Retinal pigment epithelial cell (primary cell): Measurements from ENCODE around the gene FOXP1.

Experiments used
- DNase-seq: peaks from one replicate; pipeline ENCODE4 v3.0.0-alpha.2; 2010; ENCODE audit warnings: low read depth
- H3K4me3 ChIP-seq: 2 replicates; pipeline ENCODE4 v1.5.1; 2011; ENCODE audit warnings: mild to moderate bottlenecking, low read length, control low read depth, moderate library complexity
- CTCF ChIP-seq: conservative IDR thresholded peaks from 2 replicates; pipeline ENCODE4 v1.5.1; 2011; ENCODE audit warnings: low read depth, low read length, control low read depth, inconsistent platforms

FOXP1 gene

GRCh38 chr3:71345429-71346040 is 238.0 kb downstream of the FOXP1 start:
- H3K4me3 ChIP-seq: no peak overlapping the region
- TF ChIP-seq CTCF: no peak
- no peak for DNase-seq

- peak; percentile 26 for DNase-seq
- no peak for TF ChIP-seq CTCF
These were observed 241.8 kb downstream of the FOXP1 start for GRCh38 chr3:71341721-71342120.

DNA sequence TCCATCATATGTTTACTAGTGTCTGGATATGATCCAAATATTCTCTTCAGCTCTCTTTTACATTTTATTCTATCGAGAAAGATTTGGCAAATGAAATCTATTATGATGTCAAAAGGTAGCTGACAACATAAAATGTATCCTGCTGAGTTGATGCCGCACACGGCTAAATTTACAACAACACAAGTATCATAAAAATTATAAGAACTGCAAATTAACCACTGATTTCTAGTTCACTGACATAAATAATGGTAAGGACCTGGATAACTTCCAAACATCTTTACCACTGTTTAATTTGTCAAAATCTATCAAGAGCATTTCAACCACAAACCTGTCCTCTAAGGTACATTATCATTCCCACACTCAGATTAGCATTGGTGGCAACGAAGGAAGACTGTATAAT is 244.5 kb downstream of the FOXP1 start:
- no peak overlapping the region for H3K4me3 ChIP-seq
- DNase-seq: no peak
- no peak for TF ChIP-seq CTCF

More at GRCh38 chr3:71341721-71342120, 241.8 kb downstream of the FOXP1 start:
- H3K4me3 ChIP-seq: no peak overlapping the region

- no peak overlapping the region for H3K4me3 ChIP-seq
- no peak for TF ChIP-seq CTCF
- DNase-seq: no peak
These were observed 250.7 kb downstream of the FOXP1 start for GRCh38 chr3:71332813-71333212.

GRCh38 chr3:71330909-71331308 is 252.6 kb downstream of the FOXP1 start:
- DNase-seq: no peak
- no peak for TF ChIP-seq CTCF
- no peak overlapping the region for H3K4me3 ChIP-seq

- no peak for DNase-seq
- TF ChIP-seq CTCF: no peak
- no peak overlapping the region for H3K4me3 ChIP-seq
These were observed 253.0 kb downstream of the FOXP1 start for GRCh38 chr3:71330505-71330904.

GRCh38 chr3:71329817-71330216 is 253.7 kb downstream of the FOXP1 start:
- H3K4me3 ChIP-seq: no peak overlapping the region
- no peak for DNase-seq
- no peak for TF ChIP-seq CTCF
